C4-2B (cell line): ENCODE results near the gene SLIT2.

Source experiments
- CTCF ChIP-seq: fragments of 450-650 bp; conservative IDR thresholded peaks from 2 replicates; pipeline ENCODE4 v1.5.1; 2017; ENCODE audit warnings: mild to moderate bottlenecking
- ZFX ChIP-seq: fragments of 450-650 bp; IDR thresholded peaks from 2 replicates; pipeline ENCODE4 v1.6.1; 2017

GRCh38 chr4:20249333-20249732, 2.4 kb upstream of the SLIT2 start:
- TF ChIP-seq CTCF, result peak; percentile 52
- TF ChIP-seq ZFX, result no peak
